GM19193 (cell line): ENCODE results near the gene SYNPR.

Source experiments
- POLR2A ChIP-seq: IDR thresholded peaks from 4 replicates; pipeline ENCODE4 v1.6.1; 2011; ENCODE audit not compliant: insufficient read depth, insufficient read length; ENCODE audit errors: extremely low read depth

SYNPR gene

GRCh38 chr3:63565220-63565619 lies 287.1 kb downstream of the SYNPR start:
- TF ChIP-seq POLR2A, result no peak

GRCh38 chr3:63571682-63572081 lies 293.6 kb downstream of the SYNPR start:
- TF ChIP-seq POLR2A, result no peak

- TF ChIP-seq POLR2A, result no peak
Measured at GRCh38 chr3:63576846-63577245, 298.7 kb downstream of the SYNPR start.

- no peak for TF ChIP-seq POLR2A
Measured at GRCh38 chr3:63578858-63579257, 300.8 kb downstream of the SYNPR start.

- no peak for TF ChIP-seq POLR2A
Measured at GRCh38 chr3:63580151-63580550, 302.0 kb downstream of the SYNPR start.

- no peak for TF ChIP-seq POLR2A
Measured at GRCh38 chr3:63582943-63583500, 304.9 kb downstream of the SYNPR start.

GRCh38 chr3:63584681-63585080 lies 306.6 kb downstream of the SYNPR start:
- no peak for TF ChIP-seq POLR2A

- TF ChIP-seq POLR2A, result no peak
Measured at GRCh38 chr3:63585927-63586326, 307.8 kb downstream of the SYNPR start.

GRCh38 chr3:63588895-63589294 lies 310.8 kb downstream of the SYNPR start:
- TF ChIP-seq POLR2A, result no peak

GRCh38 chr3:63593779-63594178 lies 315.7 kb downstream of the SYNPR start:
- no peak for TF ChIP-seq POLR2A

- TF ChIP-seq POLR2A, result no peak
Measured at GRCh38 chr3:63595221-63595620, 317.1 kb downstream of the SYNPR start.

- TF ChIP-seq POLR2A, result no peak
Measured at GRCh38 chr3:63597019-63597418, 318.9 kb downstream of the SYNPR start.

- no peak for TF ChIP-seq POLR2A
Measured at GRCh38 chr3:63607716-63608115, 329.6 kb downstream of the SYNPR start.

GRCh38 chr3:63609408-63609807 lies 331.3 kb downstream of the SYNPR start:
- no peak for TF ChIP-seq POLR2A

- TF ChIP-seq POLR2A, result no peak
Measured at GRCh38 chr3:63609834-63610233, 331.7 kb downstream of the SYNPR start.

GRCh38 chr3:63611382-63611781 lies 333.3 kb downstream of the SYNPR start:
- no peak for TF ChIP-seq POLR2A

GRCh38 chr3:63613561-63613960 lies 335.5 kb downstream of the SYNPR start:
- TF ChIP-seq POLR2A, result no peak
